SK-N-SH (cell line): ENCODE measurements around the gene CSNK1G2. TPM values are rescaled to one million over a fixed set of nuclear protein-coding genes. Genes with fewer than 3 reads are reported as not detected.

Experiments used
- CTCF ChIA-PET: fragments of 300-600, 350-600 bp; formaldehyde crosslinking; extraction: SDS; loops from one replicate; lab custom pipeline; 2021; lab: Yijun Ruan, JAX
- POLR2A ChIA-PET: fragments of 350-600 bp; sonication (Branson Sonifier 250); formaldehyde crosslinking; extraction: SDS; loops from one replicate; lab custom pipeline; 2020; ENCODE audit warnings: antibody characterized with exemption, inconsistent platforms; lab: Yijun Ruan, JAX
- DNase-seq: peaks from one replicate; pipeline ENCODE4 v3.0.0; 2012
- H2AFZ ChIP-seq: fragments of 200-600 bp; sonication (generic); 2 replicates; pipeline ENCODE4 v1.8.1; 2016; ENCODE audit warnings: antibody characterized with exemption, mild to moderate bottlenecking, low read depth
- H3F3A ChIP-seq: fragments of 200-600 bp; sonication (generic); replicated peaks from 2 replicates; pipeline ENCODE3; 2016; ENCODE audit warnings: antibody characterized with exemption, mild to moderate bottlenecking; ENCODE audit not compliant: insufficient read depth
- H3K27ac ChIP-seq, 2 experiments: fragments of 200-500 bp in 1 of 2; fragments of 200-600 bp in 1 of 2; sonication (Bioruptor generic) in 1 of 2; sonication (generic), shearing (Covaris generic) in 1 of 2; 2 replicates each; pipeline versions ENCODE4 v1.5.1 to v1.6.1; 2014 to 2016; ENCODE audit warnings: low read depth in 2 of 2, inconsistent platforms in 1 of 2, low read length in 1 of 2, mild to moderate bottlenecking in 1 of 2, mixed read lengths in 1 of 2
- H3K27me3 ChIP-seq: fragments of 200-600 bp; sonication (generic), shearing (Covaris generic); 2 replicates; pipeline ENCODE4 v1.6.1; 2016; ENCODE audit warnings: mixed run types; ENCODE audit not compliant: insufficient read depth
- H3K36me3 ChIP-seq, 2 experiments: fragments of 200-500 bp in 1 of 2; fragments of 200-600 bp in 1 of 2; sonication (Bioruptor generic) in 1 of 2; sonication (generic) in 1 of 2; replicated peaks in 1 of 2; 2 replicates each; pipeline versions ENCODE3 to v1.5.1; 2014 to 2016; ENCODE audit warnings: low read length in 1 of 2, mild to moderate bottlenecking in 1 of 2; ENCODE audit not compliant: insufficient read depth in 2 of 2, control insufficient read depth in 1 of 2
- H3K4me1 ChIP-seq, 2 experiments: fragments of 200-500 bp in 1 of 2; fragments of 200-600 bp in 1 of 2; sonication (Bioruptor generic) in 1 of 2; sonication (generic), shearing (Covaris generic) in 1 of 2; 2 replicates each; pipeline versions ENCODE4 v1.5.1 to v1.6.1; 2014 to 2016; ENCODE audit warnings: low read depth in 1 of 2, low read length in 1 of 2, mixed run types in 1 of 2; ENCODE audit not compliant: insufficient read depth in 2 of 2, control insufficient read depth in 1 of 2
- H3K4me2 ChIP-seq: fragments of 200-600 bp; sonication (generic), shearing (Covaris generic); 2 replicates; pipeline ENCODE4 v1.6.1; 2017; ENCODE audit warnings: mixed run types
- H3K4me3 ChIP-seq, 2 experiments: fragments of 200-500 bp in 1 of 2; fragments of 200-600 bp in 1 of 2; sonication (Bioruptor generic) in 1 of 2; sonication (generic), shearing (Covaris generic) in 1 of 2; 2 replicates each; pipeline versions ENCODE4 v1.5.1 to v1.8.1; 2014 to 2016; ENCODE audit warnings: low read depth in 2 of 2, inconsistent platforms in 1 of 2, low read length in 1 of 2, mild to moderate bottlenecking in 1 of 2, mixed read lengths in 1 of 2, moderate library complexity in 1 of 2
- H3K79me2 ChIP-seq: fragments of 200-600 bp; sonication (generic); 2 replicates; pipeline ENCODE4 v1.8.1; 2017; ENCODE audit warnings: mild to moderate bottlenecking; ENCODE audit not compliant: insufficient read depth
- H3K9ac ChIP-seq: fragments of 200-600 bp; sonication (generic); 2 replicates; pipeline ENCODE4 v1.6.1; 2017; ENCODE audit warnings: mixed run types
- H3K9me2 ChIP-seq: fragments of 200-600 bp; sonication (generic); 2 replicates; pipeline ENCODE4 v1.6.1; 2017; ENCODE audit warnings: mixed run types
- H3K9me3 ChIP-seq: fragments of 200-600 bp; sonication (generic); 2 replicates; pipeline ENCODE4 v1.6.1; 2017; ENCODE audit warnings: mixed run types, mild to moderate bottlenecking, moderate library complexity
- H4K20me1 ChIP-seq: fragments of 200-600 bp; sonication (generic); 2 replicates; pipeline ENCODE4 v1.6.1; 2017; ENCODE audit warnings: mild to moderate bottlenecking, mixed run types; ENCODE audit not compliant: insufficient read depth
- CHD2 ChIP-seq: fragments of 150-350 bp; IDR thresholded peaks from 2 replicates; pipeline ENCODE4 v1.6.1; 2018; ENCODE audit warnings: low read length; ENCODE audit not compliant: partially characterized antibody
- CTCF ChIP-seq: fragments of 200-600 bp; sonication (generic); IDR thresholded peaks from 2 replicates; pipeline ENCODE4 v1.6.1; 2017; ENCODE audit warnings: antibody characterized with exemption, mild to moderate bottlenecking, moderate library complexity
- ELF1 ChIP-seq: IDR thresholded peaks from 2 replicates; pipeline ENCODE4 v1.4.0; 2012
- FOSL2 ChIP-seq: IDR thresholded peaks from 2 replicates; pipeline ENCODE4 v1.4.0; 2012; ENCODE audit warnings: low read depth, mild to moderate bottlenecking, moderate library complexity, borderline replicate concordance
- FOXJ3 ChIP-seq: sonication (generic); formaldehyde crosslinking; IDR thresholded peaks from 2 replicates; pipeline ENCODE4 v1.5.1; 2020; ENCODE audit warnings: mild to moderate bottlenecking, missing genetic modification reagents
- FOXM1 ChIP-seq: IDR thresholded peaks from 2 replicates; pipeline ENCODE4 v1.4.0; 2012; ENCODE audit warnings: low read depth, mild to moderate bottlenecking
- GATA2 ChIP-seq: sonication (generic); formaldehyde crosslinking; IDR thresholded peaks from 2 replicates; pipeline ENCODE4 v1.5.0; 2020; ENCODE audit warnings: mild to moderate bottlenecking, missing genetic modification reagents
- MXI1 ChIP-seq: IDR thresholded peaks from 2 replicates; pipeline ENCODE4 v1.6.1; 2012; ENCODE audit warnings: mild to moderate bottlenecking, low read depth, low read length, improper control_type of control experiment
- POLR2AphosphoS5 ChIP-seq: IDR thresholded peaks from 2 replicates; pipeline ENCODE4 v1.6.1; 2012; ENCODE audit warnings: low read depth, low read length
- RAD21 ChIP-seq: IDR thresholded peaks from 2 replicates; pipeline ENCODE4 v1.6.1; 2012; ENCODE audit warnings: mild to moderate bottlenecking, low read length
- RCOR1 ChIP-seq: fragments of 150-350 bp; IDR thresholded peaks from 2 replicates; pipeline ENCODE4 v1.6.1; 2017; ENCODE audit warnings: antibody characterized with exemption, low read length
- REST ChIP-seq: IDR thresholded peaks from 2 replicates; pipeline ENCODE4 v1.6.1; 2012; ENCODE audit warnings: mild to moderate bottlenecking, low read depth, low read length, moderate library complexity
- RFX5 ChIP-seq: IDR thresholded peaks from 2 replicates; pipeline ENCODE4 v1.6.1; 2012; ENCODE audit warnings: mild to moderate bottlenecking, improper control_type of control experiment, low read length
- RXRA ChIP-seq: IDR thresholded peaks from 2 replicates; pipeline ENCODE4 v1.4.0; 2012; ENCODE audit warnings: low read depth, mild to moderate bottlenecking, borderline replicate concordance
- SIN3A ChIP-seq: IDR thresholded peaks from 2 replicates; pipeline ENCODE4 v1.6.1; 2012; ENCODE audit warnings: low read depth, mild to moderate bottlenecking, low read length, moderate library complexity, borderline replicate concordance
- SMC3 ChIP-seq: IDR thresholded peaks from 2 replicates; pipeline ENCODE4 v1.6.1; 2012; ENCODE audit warnings: low read depth, low read length, improper control_type of control experiment
- TCF12 ChIP-seq: IDR thresholded peaks from 2 replicates; pipeline ENCODE4 v1.4.0; 2012
- USF1 ChIP-seq: IDR thresholded peaks from 2 replicates; pipeline ENCODE4 v1.4.0; 2012; ENCODE audit warnings: low read depth, borderline replicate concordance
- WGBS: methylation state at CpG from one replicate; pipeline ENCODE4 v1.1.6; 2017; ENCODE audit warnings: low lambda C conversion rate; 5-methylcytosine and 5-hydroxymethylcytosine counted together
- polyA plus RNA-seq, 3 experiments: library from polyadenylated mRNA; depleted of rRNA; stranded (reverse); fragments of >200 nt; gene quantifications; 2 replicates each; pipeline ENCODE4 v1.2.3, GENCODE V29; 2012

CSNK1G2 gene
- polyA plus RNA-seq, 1 of the 3 experiments (the other 2 are of a cell fraction), result 79.4 TPM

DNA sequence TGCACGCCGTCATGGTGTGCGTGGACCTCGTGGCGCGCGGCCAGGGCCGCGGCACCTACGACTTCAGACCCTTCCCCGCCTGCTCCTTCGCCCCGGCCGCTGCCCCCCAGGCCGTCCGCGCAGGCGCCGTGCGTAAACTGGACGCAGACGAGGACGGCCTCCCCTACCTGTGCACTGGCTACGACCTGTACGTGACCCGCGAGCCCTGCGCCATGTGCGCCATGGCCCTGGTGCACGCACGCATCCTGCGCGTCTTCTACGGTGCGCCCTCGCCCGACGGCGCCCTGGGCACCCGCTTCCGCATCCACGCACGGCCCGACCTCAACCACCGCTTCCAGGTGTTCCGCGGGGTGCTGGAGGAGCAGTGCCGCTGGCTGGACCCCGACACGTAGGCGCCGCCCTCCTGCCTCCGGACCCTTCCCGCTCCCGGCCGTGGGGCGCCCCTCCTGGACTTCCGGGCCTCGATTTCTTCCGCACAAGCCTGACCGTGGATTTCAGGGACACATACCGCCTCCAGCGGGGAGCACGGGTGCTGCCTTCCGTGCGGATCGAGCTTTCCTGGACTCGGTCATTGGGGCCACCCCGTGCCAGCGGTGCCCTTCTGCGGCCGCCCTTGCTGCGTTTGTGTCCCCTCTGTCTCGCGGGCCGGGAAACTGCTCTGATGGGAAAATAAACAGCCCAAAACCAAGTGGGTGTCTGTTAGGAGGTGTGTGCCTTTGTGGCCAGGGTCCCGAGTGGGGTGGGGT, 28.0 kb upstream of the CSNK1G2 start:
- Histone ChIP-seq H3K9ac (no peak overlapping the region), H3K9me3 (no peaks in the 10 kb centered on the region), H3K27me3 (no peaks in the 10 kb centered on the region), H3K36me3 (peaks cover 0 to 27% of the 10 kb centered on the region in 2 experiments), H3K4me1 (peaks cover 0 to 11% of the 10 kb centered on the region in 2 experiments; a peak in 1 of 4 replicates), H4K20me1 (peaks cover 48% of the 10 kb centered on the region), H3K9me2 (no peaks in the 10 kb centered on the region), H2AFZ (no peak overlapping the region), H3K4me2 (no peak overlapping the region)
- DNase-seq, result no peak
- POLR2A ChIA-PET, result no interaction called here
- TF ChIP-seq SIN3A (no peak), MXI1 (no peak), CHD2 (no peak), FOSL2 (no peak), REST (no peak), RXRA (no peak), TCF12 (no peak), ELF1 (no peak), GATA2 (CRISPR knock-in tag) (no peak), SMC3 (no peak)
- TF ChIP-seq, all 33 proteins: peak for 0
- CTCF ChIA-PET, result interaction anchor here (1.4 to 4.2 kb wide), 3 partner anchors 8 to 17 kb away, joined by 3 to 30 read pairs (median 15); partner anchors contain the start of genes ADAT3 and SCAMP4
- Histone ChIP-seq H3K4me3 (no peak overlapping the region), H3F3A (no peaks in the 10 kb centered on the region), H3K27ac (no peak overlapping the region), H3K79me2 (peaks cover 71% of the 10 kb centered on the region)
- WGBS, result 99% methylated on average over 57 of the region's 77 CpGs

DNA sequence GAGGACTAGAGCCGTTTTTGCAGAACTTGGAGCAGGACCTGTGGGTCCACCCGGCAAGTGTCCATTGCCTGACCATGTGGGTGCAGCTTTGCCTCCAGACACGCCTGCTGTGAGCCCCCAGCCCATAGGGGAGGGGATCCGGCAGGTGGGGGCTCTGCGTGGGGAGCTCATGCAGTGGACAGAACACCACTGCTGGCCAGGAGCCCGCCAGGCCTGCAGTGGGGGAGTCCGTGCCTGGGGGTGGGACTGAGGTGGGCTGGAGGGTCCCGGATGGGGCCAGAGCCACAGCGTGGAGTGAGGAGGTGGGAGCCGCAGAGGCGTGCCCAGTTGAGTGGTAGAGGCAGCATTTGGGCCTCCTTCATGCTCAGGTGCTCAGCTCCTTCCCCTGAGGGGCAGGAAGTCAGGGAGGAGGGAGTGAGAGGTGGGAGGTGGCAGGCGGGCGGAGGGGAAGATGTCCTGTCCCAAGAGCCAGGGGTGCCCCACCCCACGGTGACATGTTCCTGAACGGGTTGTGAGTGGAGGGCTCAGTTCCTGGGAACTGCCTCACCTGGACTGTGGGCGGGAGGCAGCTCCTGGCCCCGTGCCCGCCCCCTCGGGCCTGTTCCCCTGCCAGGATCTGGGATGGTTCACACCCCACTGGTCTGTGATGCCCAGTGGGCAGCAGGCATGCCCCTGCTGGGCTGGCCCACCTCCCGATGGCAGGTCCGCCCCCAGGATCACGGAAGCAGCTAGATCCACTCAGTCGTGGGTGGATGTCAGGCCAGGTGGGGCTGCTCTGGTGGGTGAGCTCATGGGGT, 27.0 kb upstream of the CSNK1G2 start:
- H3K9me2 ChIP-seq, result no peaks in the 10 kb centered on the region
- H3K9ac ChIP-seq, result no peak overlapping the region
- ChIA-PET POLR2A (no interaction called here), CTCF (interaction anchor here (1.0 to 3.5 kb wide), 3 partner anchors 9 to 16 kb away, joined by 3 to 15 read pairs (median 3); partner anchors contain the start of genes ADAT3 and SCAMP4)
- H3F3A ChIP-seq, result no peaks in the 10 kb centered on the region
- peaks cover 0 to 29% of the 10 kb centered on the region in 2 experiments for H3K36me3 ChIP-seq
- H3K4me3 ChIP-seq, result no peak overlapping the region
- no peaks in the 10 kb centered on the region for H3K27me3 ChIP-seq
- peaks cover 40% of the 10 kb centered on the region for H4K20me1 ChIP-seq
- DNase-seq, result no peak
- H2AFZ ChIP-seq, result no peak overlapping the region
- peaks cover 61% of the 10 kb centered on the region for H3K79me2 ChIP-seq
- H3K4me1 ChIP-seq, result peaks cover 0 to 11% of the 10 kb centered on the region in 2 experiments; a peak in 1 of 4 replicates
- no peak overlapping the region for H3K4me2 ChIP-seq
- no peaks in the 10 kb centered on the region for H3K9me3 ChIP-seq
- no peak overlapping the region for H3K27ac ChIP-seq
- 83% methylated on average over 9 of the region's 23 CpGs for WGBS
- TF ChIP-seq RFX5 (no peak), FOXJ3 (CRISPR knock-in tag) (no peak), USF1 (no peak), RAD21 (no peak), CTCF (no peak), POLR2AphosphoS5 (no peak), FOXM1 (no peak), RXRA (no peak), RCOR1 (no peak)
